ENCODE data around the gene CLCF1.

Gene CLCF1

DNA sequence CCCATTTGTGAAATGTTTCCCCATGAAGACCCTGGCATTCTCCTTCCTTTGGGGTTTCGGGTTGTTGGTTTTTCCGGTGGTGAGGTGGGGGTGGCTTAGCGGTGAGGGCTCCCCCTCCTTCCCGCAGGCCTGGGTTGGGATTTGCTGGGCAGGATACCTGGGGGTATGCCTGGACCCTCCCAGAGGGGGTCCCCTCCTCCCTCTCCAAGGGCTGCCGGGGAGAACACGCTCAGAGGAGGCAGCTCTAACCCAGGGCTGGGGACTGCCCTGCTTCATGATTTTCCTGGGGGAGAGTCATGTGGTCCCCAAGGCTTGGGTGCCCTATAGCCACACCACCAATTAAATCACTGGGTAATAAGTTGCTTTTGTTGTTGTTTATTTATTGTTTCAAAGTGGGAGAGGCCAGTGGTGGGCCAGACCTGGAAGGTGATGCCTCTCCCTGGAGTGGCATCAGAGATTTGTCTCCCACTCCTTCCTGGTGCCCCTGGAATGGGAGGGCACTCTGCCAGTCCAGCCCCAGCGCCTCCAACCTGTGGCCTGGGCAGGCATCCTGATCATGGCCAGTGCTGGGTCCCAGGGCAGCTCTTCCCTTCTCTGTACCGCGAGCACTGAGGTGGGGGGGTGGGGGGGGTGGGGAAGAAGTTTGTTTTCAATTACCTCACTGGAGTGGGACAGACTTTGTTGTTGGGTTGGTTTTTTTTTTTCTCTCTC lies 1.3 kb upstream of the CLCF1 start:
- no peak for DNase-seq (ENCODE audit: low spot score)

- peak; percentile 79 for DNase-seq (ENCODE audit: low spot score)
Observed at GRCh38 chr11:67373648-67374570, 511 bp upstream of the CLCF1 start.

GRCh38 chr11:67372321-67372992 lies 941 bp downstream of the CLCF1 start:
- no peak for DNase-seq (ENCODE audit: low spot score)

- DNase-seq (ENCODE audit: low spot score), result no peak
Observed at GRCh38 chr11:67371911-67372320, 1.5 kb downstream of the CLCF1 start.

DNA sequence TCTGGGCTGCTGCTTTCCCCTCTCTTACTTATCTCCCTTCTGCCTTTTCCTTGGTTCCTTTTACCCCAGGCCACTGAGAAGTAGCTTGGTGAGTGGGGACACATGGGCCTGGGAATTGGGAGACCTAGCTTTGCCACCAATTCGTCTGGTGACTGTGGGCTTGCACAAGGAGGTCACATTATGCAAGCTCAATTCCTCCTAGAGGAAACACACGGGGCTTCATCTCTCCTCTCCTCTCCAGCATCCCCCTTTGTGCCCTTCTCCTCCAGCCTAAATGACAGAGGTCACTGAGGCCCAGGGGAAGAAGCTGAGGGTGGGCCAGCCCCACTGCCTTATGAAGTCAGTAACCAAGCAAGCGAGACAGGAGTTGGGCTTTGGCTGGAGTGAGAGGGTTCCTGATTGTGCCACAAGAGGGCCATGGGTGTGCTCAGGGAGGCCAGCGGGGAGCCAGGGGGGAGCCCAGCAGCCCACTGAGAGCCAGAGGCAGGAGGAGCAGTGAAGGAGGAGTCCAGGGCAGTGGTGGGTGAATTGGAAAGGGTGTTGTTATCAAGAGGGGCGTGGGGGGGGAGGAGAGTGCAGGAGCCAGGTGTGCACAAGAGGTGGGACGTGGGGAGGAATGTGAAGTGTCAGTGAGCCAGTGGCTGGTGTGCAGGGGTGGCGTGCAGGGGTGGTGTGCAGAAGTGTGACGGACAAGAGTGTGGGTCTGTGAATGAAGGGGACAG lies 2.0 kb downstream of the CLCF1 start:
- peak; percentile 69 for DNase-seq (ENCODE audit: low spot score)

GRCh38 chr11:67370351-67371076 lies 2.9 kb downstream of the CLCF1 start:
- DNase-seq (ENCODE audit: low spot score), result no peak

- DNase-seq (ENCODE audit: low spot score), result no peak
Observed at GRCh38 chr11:67369801-67370284, 3.6 kb downstream of the CLCF1 start.

GRCh38 chr11:67369275-67369674 lies 4.1 kb downstream of the CLCF1 start:
- no peak for DNase-seq (ENCODE audit: low spot score)

- no peak for DNase-seq (ENCODE audit: low spot score)
Observed at GRCh38 chr11:67368621-67369020, 4.8 kb downstream of the CLCF1 start.

DNA sequence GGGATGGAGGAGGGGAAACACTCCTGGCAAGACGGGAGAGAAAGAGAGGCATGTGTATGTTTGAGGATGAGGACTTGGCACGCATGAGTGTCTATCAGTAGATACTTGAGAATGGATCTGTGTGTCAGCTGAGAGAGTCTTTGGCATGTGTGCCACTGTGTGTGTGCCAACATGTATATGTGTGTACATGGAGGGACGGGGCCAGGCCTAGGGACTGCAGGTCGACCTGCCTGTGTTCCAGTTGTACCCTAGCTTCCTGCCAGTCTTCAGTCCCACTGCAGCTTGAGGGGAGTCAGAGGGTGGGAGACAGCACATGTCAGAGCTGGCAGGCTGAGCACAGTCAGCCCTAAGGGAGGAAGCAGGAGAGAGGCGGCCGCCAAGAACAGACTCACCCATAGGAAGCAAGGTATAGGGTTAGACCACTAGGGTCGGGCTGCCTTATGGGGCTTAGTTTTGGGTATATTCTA lies 5.6 kb downstream of the CLCF1 start:
- no peak for DNase-seq (ENCODE audit: low spot score)

GRCh38 chr11:67366961-67367760 lies 6.2 kb downstream of the CLCF1 start:
- no peak for DNase-seq (ENCODE audit: low spot score)

GRCh38 chr11:67366546-67366945 lies 6.9 kb downstream of the CLCF1 start:
- DNase-seq (ENCODE audit: low spot score), result no peak

GRCh38 chr11:67365736-67366444 lies 7.5 kb downstream of the CLCF1 start:
- no peak for DNase-seq (ENCODE audit: low spot score)

GRCh38 chr11:67364783-67365722 lies 8.3 kb downstream of the CLCF1 start:
- DNase-seq (ENCODE audit: low spot score), result peak; percentile 68

- no peak for DNase-seq (ENCODE audit: low spot score)
Observed at GRCh38 chr11:67364169-67364568, 9.2 kb downstream of the CLCF1 start.

GRCh38 chr11:67357831-67358670 lies 15.3 kb downstream of the CLCF1 start:
- no peak for DNase-seq (ENCODE audit: low spot score)

- peak; percentile 78 for DNase-seq (ENCODE audit: low spot score)
Observed at GRCh38 chr11:67356864-67357561, 16.4 kb downstream of the CLCF1 start.
